PFSK-1 (cell line): ENCODE data around the gene ARHGAP18.

Source experiments
- POLR2AphosphoS5 ChIP-seq: IDR thresholded peaks from 2 replicates; pipeline ENCODE4 v1.6.1; 2012; ENCODE audit warnings: low read depth, mild to moderate bottlenecking, control low read depth, low read length, moderate library complexity
- TAF1 ChIP-seq: IDR thresholded peaks from 2 replicates; pipeline ENCODE4 v1.6.1; 2012; ENCODE audit warnings: low read length, control low read depth, borderline replicate concordance; ENCODE audit not compliant: insufficient read depth
- TF ChIP-seq, protein P1 (sequence below), 2 experiments: IDR thresholded peaks; 2 replicates each; pipeline versions ENCODE4 v1.6.1 to v1.8.0; 2011 to 2012; ENCODE audit warnings: low read depth in 2 of 2, low read length in 2 of 2, control low read depth in 1 of 2, inconsistent platforms in 1 of 2, mild to moderate bottlenecking in 1 of 2, moderate library complexity in 1 of 2; ENCODE audit not compliant: insufficient read depth in 1 of 2

DNA sequence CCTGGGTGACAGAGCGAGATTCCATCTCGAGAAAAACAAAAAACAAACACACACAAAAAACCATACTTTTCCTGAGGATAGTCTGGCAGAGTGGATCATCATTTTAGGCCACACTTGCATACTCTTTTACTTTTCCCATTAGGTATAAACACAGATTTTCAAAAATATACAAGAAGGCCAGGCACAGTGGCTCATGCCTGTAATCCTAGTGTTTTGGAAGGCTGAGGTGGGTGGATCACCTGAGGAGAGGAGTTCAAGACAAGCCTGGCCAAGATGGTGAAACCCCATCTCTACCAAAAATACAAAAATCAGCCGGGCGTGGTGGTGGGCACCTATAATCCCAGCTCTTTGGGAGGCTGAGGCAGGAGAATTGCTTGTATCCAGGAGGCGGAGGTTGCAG, 85.5 kb downstream of the ARHGAP18 start:
- TF ChIP-seq POLR2AphosphoS5 (no peak), TAF1 (no peak)
- TF ChIP-seq, protein P1, sequence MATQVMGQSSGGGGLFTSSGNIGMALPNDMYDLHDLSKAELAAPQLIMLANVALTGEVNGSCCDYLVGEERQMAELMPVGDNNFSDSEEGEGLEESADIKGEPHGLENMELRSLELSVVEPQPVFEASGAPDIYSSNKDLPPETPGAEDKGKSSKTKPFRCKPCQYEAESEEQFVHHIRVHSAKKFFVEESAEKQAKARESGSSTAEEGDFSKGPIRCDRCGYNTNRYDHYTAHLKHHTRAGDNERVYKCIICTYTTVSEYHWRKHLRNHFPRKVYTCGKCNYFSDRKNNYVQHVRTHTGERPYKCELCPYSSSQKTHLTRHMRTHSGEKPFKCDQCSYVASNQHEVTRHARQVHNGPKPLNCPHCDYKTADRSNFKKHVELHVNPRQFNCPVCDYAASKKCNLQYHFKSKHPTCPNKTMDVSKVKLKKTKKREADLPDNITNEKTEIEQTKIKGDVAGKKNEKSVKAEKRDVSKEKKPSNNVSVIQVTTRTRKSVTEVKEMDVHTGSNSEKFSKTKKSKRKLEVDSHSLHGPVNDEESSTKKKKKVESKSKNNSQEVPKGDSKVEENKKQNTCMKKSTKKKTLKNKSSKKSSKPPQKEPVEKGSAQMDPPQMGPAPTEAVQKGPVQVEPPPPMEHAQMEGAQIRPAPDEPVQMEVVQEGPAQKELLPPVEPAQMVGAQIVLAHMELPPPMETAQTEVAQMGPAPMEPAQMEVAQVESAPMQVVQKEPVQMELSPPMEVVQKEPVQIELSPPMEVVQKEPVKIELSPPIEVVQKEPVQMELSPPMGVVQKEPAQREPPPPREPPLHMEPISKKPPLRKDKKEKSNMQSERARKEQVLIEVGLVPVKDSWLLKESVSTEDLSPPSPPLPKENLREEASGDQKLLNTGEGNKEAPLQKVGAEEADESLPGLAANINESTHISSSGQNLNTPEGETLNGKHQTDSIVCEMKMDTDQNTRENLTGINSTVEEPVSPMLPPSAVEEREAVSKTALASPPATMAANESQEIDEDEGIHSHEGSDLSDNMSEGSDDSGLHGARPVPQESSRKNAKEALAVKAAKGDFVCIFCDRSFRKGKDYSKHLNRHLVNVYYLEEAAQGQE (IDR thresholded peaks at IDR 0.05; ENCODE audit: insufficient read depth in 1 of 2, low read depth in 2 of 2, low read length in 2 of 2) = no peak
